Middle frontal gyrus (tissue), 1 donor: Measurements from ENCODE around the gene PSMD1.

Source experiments
- DNase-seq: peaks from one replicate; pipeline ENCODE4 v3.0.0-alpha.2; 2015; ENCODE audit warnings: low spot score; ENCODE audit errors: extremely low spot score

PSMD1 gene

GRCh38 chr2:231201475-231201814 lies 144.8 kb downstream of the PSMD1 start:
- DNase-seq, result no peak

GRCh38 chr2:231203087-231203486 lies 146.4 kb downstream of the PSMD1 start:
- no peak for DNase-seq

GRCh38 chr2:231204146-231204545 lies 147.5 kb downstream of the PSMD1 start:
- DNase-seq, result no peak

GRCh38 chr2:231204581-231204980 lies 147.9 kb downstream of the PSMD1 start:
- no peak for DNase-seq

- DNase-seq, result no peak
Observed at GRCh38 chr2:231207734-231208133, 151.1 kb downstream of the PSMD1 start.

- no peak for DNase-seq
Observed at GRCh38 chr2:231210782-231211181, 154.1 kb downstream of the PSMD1 start.

- DNase-seq, result no peak
Observed at GRCh38 chr2:231211486-231211885, 154.8 kb downstream of the PSMD1 start.

GRCh38 chr2:231212329-231212845 lies 155.7 kb downstream of the PSMD1 start:
- DNase-seq, result no peak

- no peak for DNase-seq
Observed at GRCh38 chr2:231213931-231214642, 157.4 kb downstream of the PSMD1 start.

- DNase-seq, result no peak
Observed at GRCh38 chr2:231218366-231218765, 161.7 kb downstream of the PSMD1 start.

GRCh38 chr2:231219289-231219688 lies 162.6 kb downstream of the PSMD1 start:
- DNase-seq, result no peak

GRCh38 chr2:231221761-231222160 lies 165.1 kb downstream of the PSMD1 start:
- DNase-seq, result no peak
